Measurements from ENCODE around the gene PREB.

The PREB gene

GRCh38 chr2:27099334-27099955 is 35.0 kb downstream of the PREB start:
- in situ Hi-C loops (cut with MboI; ENCODE audit: low sequenced_read_pairs), result no loop called here

GRCh38 chr2:27097341-27097740 is 37.1 kb downstream of the PREB start:
- in situ Hi-C loops (cut with MboI; ENCODE audit: low sequenced_read_pairs), result no loop called here

- in situ Hi-C loops (cut with MboI; ENCODE audit: low sequenced_read_pairs), result no loop called here
Observed at GRCh38 chr2:27096748-27097297, 37.6 kb downstream of the PREB start.

- in situ Hi-C loops (cut with MboI; ENCODE audit: low sequenced_read_pairs), result no loop called here
Observed at GRCh38 chr2:27095745-27096651, 38.4 kb downstream of the PREB start.

- in situ Hi-C loops (cut with MboI; ENCODE audit: low sequenced_read_pairs), result no loop called here
Observed at GRCh38 chr2:27095427-27095744, 39.0 kb downstream of the PREB start.

- in situ Hi-C loops (cut with MboI; ENCODE audit: low sequenced_read_pairs), result no loop called here
Observed at GRCh38 chr2:27094353-27094984, 40.0 kb downstream of the PREB start.

- in situ Hi-C loops (cut with MboI; ENCODE audit: low sequenced_read_pairs), result no loop called here
Observed at GRCh38 chr2:27093430-27094352, 40.7 kb downstream of the PREB start.

GRCh38 chr2:27092696-27093429 is 41.6 kb downstream of the PREB start:
- in situ Hi-C loops (cut with MboI; ENCODE audit: low sequenced_read_pairs), result no loop called here

GRCh38 chr2:27091746-27092695 is 42.4 kb downstream of the PREB start:
- in situ Hi-C loops (cut with MboI; ENCODE audit: low sequenced_read_pairs), result no loop called here

- in situ Hi-C loops (cut with MboI; ENCODE audit: low sequenced_read_pairs), result no loop called here
Observed at GRCh38 chr2:27089111-27089954, 45.1 kb downstream of the PREB start.

- in situ Hi-C loops (cut with MboI; ENCODE audit: low sequenced_read_pairs), result no loop called here
Observed at GRCh38 chr2:27088634-27089033, 45.8 kb downstream of the PREB start.

- in situ Hi-C loops (cut with MboI; ENCODE audit: low sequenced_read_pairs), result no loop called here
Observed at GRCh38 chr2:27087823-27088410, 46.5 kb downstream of the PREB start.

GRCh38 chr2:27086724-27087593 is 47.5 kb downstream of the PREB start, which contains the start of gene KHK:
KHK (plus strand) TSS chr2:27086772; CDS start chr2:27087260, 488 bp downstream.
- in situ Hi-C loops (cut with MboI; ENCODE audit: low sequenced_read_pairs), result no loop called here

- in situ Hi-C loops (cut with MboI; ENCODE audit: low sequenced_read_pairs), result no loop called here
Observed at GRCh38 chr2:27086090-27086723, 48.2 kb downstream of the PREB start.

- in situ Hi-C loops (cut with MboI; ENCODE audit: low sequenced_read_pairs), result no loop called here
Observed at GRCh38 chr2:27085673-27086089, 48.8 kb downstream of the PREB start.

- in situ Hi-C loops (cut with MboI; ENCODE audit: low sequenced_read_pairs), result no loop called here
Observed at GRCh38 chr2:27085062-27085672, 49.3 kb downstream of the PREB start.

Measured in HL-60/S4 treated with retinoic acid at 250 ng/mL for 4 days and 3 days (cell line).